Stimulated activated effector memory CD8-positive, alpha-beta T cell treated with anti-CD3 and anti-CD28 coated beads, Interleukin-12 subunit alpha, Interleukin-12 subunit beta, amount 100 ng/mL, for 72 hours (primary cell): ENCODE data around the gene KRT74.
"Not testable (repeated sequence)": the region's sequence is repeated elsewhere in the genome, so short reads cannot be mapped to it uniquely, and the experiment has no call there.

Experiments used
- ATAC-seq: fragments of 150-1000 bp; cut with Tn5 transposase; 2 replicates; pipeline ENCODE4 v1.10.0; 2021
- DNase-seq, 2 donors: peaks; one replicate each; pipeline ENCODE4 v3.0.0; 2021 to 2022; ENCODE audit warnings: low spot score in 2 of 2
- H3K27ac Mint-ChIP-seq: one replicate; pipeline ENCODE4 v1.8.0; 2022; ENCODE audit warnings: mild to moderate bottlenecking, mixed read lengths
- H3K36me3 Mint-ChIP-seq: one replicate; pipeline ENCODE4 v1.8.0; 2022; ENCODE audit warnings: mild to moderate bottlenecking, mixed read lengths
- H3K4me1 Mint-ChIP-seq: one replicate; pipeline ENCODE4 v1.8.0; 2022; ENCODE audit warnings: mixed read lengths
- H3K4me3 Mint-ChIP-seq: one replicate; pipeline ENCODE4 v1.8.0; 2022; ENCODE audit warnings: mild to moderate bottlenecking, mixed read lengths
- H3K9me3 Mint-ChIP-seq: one replicate; pipeline ENCODE4 v1.8.0; 2022; ENCODE audit warnings: mixed read lengths

Gene KRT74

GRCh38 chr12:52608161-52608560 lies 34.5 kb upstream of the KRT74 start:
- Mint-ChIP-seq H3K4me3 (no peak overlapping the region), H3K27ac (no peak overlapping the region), H3K9me3 (no peaks in the 10 kb centered on the region), H3K36me3 (no peaks in the 10 kb centered on the region), H3K4me1 (peaks cover 15% of the 10 kb centered on the region)
- DNase-seq (no peak), ATAC-seq (no peak)

GRCh38 chr12:52607314-52607713 lies 33.7 kb upstream of the KRT74 start:
- no peak for ATAC-seq
- Mint-ChIP-seq H3K27ac (no peak overlapping the region), H3K4me1 (peaks cover 15% of the 10 kb centered on the region), H3K4me3 (no peak overlapping the region), H3K9me3 (no peaks in the 10 kb centered on the region), H3K36me3 (no peaks in the 10 kb centered on the region)
- DNase-seq: no peak

GRCh38 chr12:52606581-52607218 lies 33.1 kb upstream of the KRT74 start:
- Mint-ChIP-seq H3K4me3 (no peak overlapping the region), H3K36me3 (no peaks in the 10 kb centered on the region), H3K9me3 (no peaks in the 10 kb centered on the region), H3K27ac (no peak overlapping the region), H3K4me1 (peaks cover 12% of the 10 kb centered on the region)
- DNase-seq: no peak
- no peak for ATAC-seq

- peaks cover 11% of the 10 kb centered on the region for H3K4me1 Mint-ChIP-seq
- no peak for ATAC-seq
- DNase-seq: no peak
- no peaks in the 10 kb centered on the region for H3K36me3 Mint-ChIP-seq
- no peaks in the 10 kb centered on the region for H3K9me3 Mint-ChIP-seq
- no peak overlapping the region for H3K4me3 Mint-ChIP-seq
- no peak overlapping the region for H3K27ac Mint-ChIP-seq
Observed at GRCh38 chr12:52606096-52606495, 32.5 kb upstream of the KRT74 start.

- ATAC-seq (no peak), DNase-seq (no peak)
- Mint-ChIP-seq H3K36me3 (no peaks in the 10 kb centered on the region), H3K4me1 (peaks cover 6% of the 10 kb centered on the region), H3K9me3 (no peaks in the 10 kb centered on the region), H3K27ac (no peak overlapping the region), H3K4me3 (no peak overlapping the region)
Observed at GRCh38 chr12:52605542-52605941, 31.9 kb upstream of the KRT74 start.

- Mint-ChIP-seq H3K9me3 (no peaks in the 10 kb centered on the region), H3K27ac (no peak overlapping the region), H3K4me3 (no peak overlapping the region), H3K4me1 (no peaks in the 10 kb centered on the region), H3K36me3 (no peaks in the 10 kb centered on the region)
- no peak for ATAC-seq
- DNase-seq: no peak
Observed at GRCh38 chr12:52604859-52605258, 31.2 kb upstream of the KRT74 start.

- Mint-ChIP-seq H3K36me3 (no peaks in the 10 kb centered on the region), H3K9me3 (no peaks in the 10 kb centered on the region), H3K4me3 (no peak overlapping the region), H3K27ac (no peak overlapping the region), H3K4me1 (no peaks in the 10 kb centered on the region)
- DNase-seq (no peak), ATAC-seq (no peak)
Observed at GRCh38 chr12:52603314-52603713, 29.7 kb upstream of the KRT74 start.

- no peak for DNase-seq
- Mint-ChIP-seq H3K4me1 (no peaks in the 10 kb centered on the region), H3K27ac (no peak overlapping the region), H3K36me3 (no peaks in the 10 kb centered on the region), H3K9me3 (no peaks in the 10 kb centered on the region), H3K4me3 (no peak overlapping the region)
- no peak for ATAC-seq
Observed at GRCh38 chr12:52602552-52602951, 28.9 kb upstream of the KRT74 start.

GRCh38 chr12:52601671-52602070 lies 28.0 kb upstream of the KRT74 start:
- H3K9me3 Mint-ChIP-seq: no peaks in the 10 kb centered on the region
- no peak overlapping the region for H3K4me3 Mint-ChIP-seq
- no peaks in the 10 kb centered on the region for H3K36me3 Mint-ChIP-seq
- no peak overlapping the region for H3K27ac Mint-ChIP-seq
- DNase-seq (no peak), ATAC-seq (no peak)
- H3K4me1 Mint-ChIP-seq: no peaks in the 10 kb centered on the region

- H3K4me3 Mint-ChIP-seq: no peak within 1 kb of the TSS
- H3K4me1 Mint-ChIP-seq: no peaks in the 10 kb centered on the region
- no peaks in the 10 kb centered on the region for H3K9me3 Mint-ChIP-seq
- no peaks in the 10 kb centered on the region for H3K36me3 Mint-ChIP-seq
- ATAC-seq (no peak), DNase-seq (no peak)
- H3K27ac Mint-ChIP-seq: no peak within 1 kb of the TSS
Observed at GRCh38 chr12:52600941-52601481, 27.4 kb upstream of the KRT74 start, which contains the start of gene KRT72. TSS of gene KRT72 (minus strand) at chr12:52601463. CDS start at chr12:52601452, 11 bp downstream.

- H3K27ac Mint-ChIP-seq: no peak overlapping the region
- ATAC-seq: no peak
- H3K9me3 Mint-ChIP-seq: no peaks in the 10 kb centered on the region
- no peak overlapping the region for H3K4me3 Mint-ChIP-seq
- DNase-seq: no peak
- H3K4me1 Mint-ChIP-seq: no peaks in the 10 kb centered on the region
- H3K36me3 Mint-ChIP-seq: no peaks in the 10 kb centered on the region
Observed at GRCh38 chr12:52600475-52600874, 26.8 kb upstream of the KRT74 start.

- Mint-ChIP-seq H3K4me1 (no peaks in the 10 kb centered on the region), H3K27ac (no peak overlapping the region), H3K9me3 (no peaks in the 10 kb centered on the region), H3K4me3 (no peak overlapping the region), H3K36me3 (no peaks in the 10 kb centered on the region)
- no peak for DNase-seq
- no peak for ATAC-seq
Observed at GRCh38 chr12:52600071-52600470, 26.4 kb upstream of the KRT74 start.

- Mint-ChIP-seq H3K27ac (no peak overlapping the region), H3K9me3 (no peaks in the 10 kb centered on the region), H3K36me3 (no peaks in the 10 kb centered on the region), H3K4me3 (no peak overlapping the region), H3K4me1 (no peaks in the 10 kb centered on the region)
- ATAC-seq (no peak), DNase-seq (no peak)
Observed at GRCh38 chr12:52598966-52599365, 25.3 kb upstream of the KRT74 start.

- H3K27ac Mint-ChIP-seq, ATAC-seq, DNase-seq, H3K4me3 Mint-ChIP-seq, H3K36me3 Mint-ChIP-seq, H3K4me1 Mint-ChIP-seq, H3K9me3 Mint-ChIP-seq: not testable (repeated sequence)
Observed at GRCh38 chr12:52594237-52594636, 20.6 kb upstream of the KRT74 start.

- Mint-ChIP-seq H3K9me3 (no peaks in the 10 kb centered on the region), H3K4me3 (no peak overlapping the region), H3K4me1 (no peaks in the 10 kb centered on the region), H3K36me3 (no peaks in the 10 kb centered on the region), H3K27ac (peak overlapping the region; percentile 7)
- no peak for DNase-seq
- no peak for ATAC-seq
Observed at GRCh38 chr12:52591521-52591920, 17.9 kb upstream of the KRT74 start.

GRCh38 chr12:52590021-52590420 lies 16.4 kb upstream of the KRT74 start:
- ATAC-seq (no peak), DNase-seq (no peak)
- no peaks in the 10 kb centered on the region for H3K36me3 Mint-ChIP-seq
- H3K4me1 Mint-ChIP-seq: no peaks in the 10 kb centered on the region
- no peak overlapping the region for H3K27ac Mint-ChIP-seq
- no peak overlapping the region for H3K4me3 Mint-ChIP-seq
- H3K9me3 Mint-ChIP-seq: no peaks in the 10 kb centered on the region
